ENCODE results near the gene ST3GAL5.

DNA sequence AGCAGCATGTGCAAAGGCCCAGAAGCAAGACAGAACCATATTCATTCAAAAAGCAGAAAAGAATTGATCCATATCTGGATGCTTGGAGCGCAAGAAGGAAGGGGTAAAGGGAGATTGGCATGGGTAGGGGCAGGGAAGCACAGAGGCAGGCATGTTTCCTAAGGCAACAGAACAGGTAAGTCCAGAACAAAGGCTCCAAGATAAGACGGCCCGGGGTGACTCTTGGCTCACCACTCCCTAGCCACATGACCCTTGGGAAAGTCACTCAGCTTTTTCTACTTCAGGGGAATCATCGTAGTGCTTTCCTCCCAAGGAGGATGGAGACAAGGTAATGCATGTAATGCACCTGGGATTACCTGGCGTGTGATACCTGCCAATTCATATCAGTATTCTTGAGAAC lies 37.7 kb upstream of the ST3GAL5 start:
- TF ChIP-seq, protein P1, sequence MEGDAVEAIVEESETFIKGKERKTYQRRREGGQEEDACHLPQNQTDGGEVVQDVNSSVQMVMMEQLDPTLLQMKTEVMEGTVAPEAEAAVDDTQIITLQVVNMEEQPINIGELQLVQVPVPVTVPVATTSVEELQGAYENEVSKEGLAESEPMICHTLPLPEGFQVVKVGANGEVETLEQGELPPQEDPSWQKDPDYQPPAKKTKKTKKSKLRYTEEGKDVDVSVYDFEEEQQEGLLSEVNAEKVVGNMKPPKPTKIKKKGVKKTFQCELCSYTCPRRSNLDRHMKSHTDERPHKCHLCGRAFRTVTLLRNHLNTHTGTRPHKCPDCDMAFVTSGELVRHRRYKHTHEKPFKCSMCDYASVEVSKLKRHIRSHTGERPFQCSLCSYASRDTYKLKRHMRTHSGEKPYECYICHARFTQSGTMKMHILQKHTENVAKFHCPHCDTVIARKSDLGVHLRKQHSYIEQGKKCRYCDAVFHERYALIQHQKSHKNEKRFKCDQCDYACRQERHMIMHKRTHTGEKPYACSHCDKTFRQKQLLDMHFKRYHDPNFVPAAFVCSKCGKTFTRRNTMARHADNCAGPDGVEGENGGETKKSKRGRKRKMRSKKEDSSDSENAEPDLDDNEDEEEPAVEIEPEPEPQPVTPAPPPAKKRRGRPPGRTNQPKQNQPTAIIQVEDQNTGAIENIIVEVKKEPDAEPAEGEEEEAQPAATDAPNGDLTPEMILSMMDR (IDR thresholded peaks at IDR 0.05) = no peak
- TF ChIP-seq POLR2A (IDR thresholded peaks at IDR 0.05) = no peak
